HG03095 (cell line): Measurements from ENCODE around the gene ALDH2.
"Not testable (repeated sequence)": the region's sequence is repeated elsewhere in the genome, so short reads cannot be mapped to it uniquely, and the experiment has no call there.

ENCODE experiments used
- ATAC-seq: cut with Tn5 transposase; IDR thresholded peaks from one replicate; pipeline ENCODE4 v1.9.1; 2021; ENCODE audit warnings: moderate library complexity; ENCODE audit not compliant: unreplicated experiment

Gene ALDH2

GRCh38 chr12:111758120-111758561 lies 8.6 kb upstream of the ALDH2 start:
- ATAC-seq: no peak

GRCh38 chr12:111759271-111759670 lies 7.5 kb upstream of the ALDH2 start:
- no peak for ATAC-seq

GRCh38 chr12:111759991-111760390 lies 6.7 kb upstream of the ALDH2 start:
- no peak for ATAC-seq

GRCh38 chr12:111761099-111761498 lies 5.6 kb upstream of the ALDH2 start:
- ATAC-seq: no peak

GRCh38 chr12:111761706-111762105 lies 5.0 kb upstream of the ALDH2 start:
- ATAC-seq: no peak

- ATAC-seq: not testable (repeated sequence)
These were observed 3.2 kb upstream of the ALDH2 start for GRCh38 chr12:111763552-111763951.

- ATAC-seq: no peak
These were observed 2.5 kb upstream of the ALDH2 start for GRCh38 chr12:111764120-111764821.

GRCh38 chr12:111767362-111768158 lies 827 bp downstream of the ALDH2 start:
- ATAC-seq: no peak

GRCh38 chr12:111768159-111768895 lies 1.6 kb downstream of the ALDH2 start:
- ATAC-seq: no peak

- ATAC-seq: no peak
These were observed 2.9 kb downstream of the ALDH2 start for GRCh38 chr12:111769599-111769998.

GRCh38 chr12:111773801-111774551 lies 7.2 kb downstream of the ALDH2 start:
- peak; percentile 53 for ATAC-seq

GRCh38 chr12:111775205-111776193 lies 8.8 kb downstream of the ALDH2 start:
- ATAC-seq: peak; percentile 67

GRCh38 chr12:111776836-111777344 lies 10.2 kb downstream of the ALDH2 start:
- ATAC-seq: no peak

- no peak for ATAC-seq
These were observed 10.8 kb downstream of the ALDH2 start for GRCh38 chr12:111777345-111778045.

GRCh38 chr12:111780166-111780565 lies 13.4 kb downstream of the ALDH2 start:
- no peak for ATAC-seq

GRCh38 chr12:111780615-111781014 lies 13.9 kb downstream of the ALDH2 start:
- ATAC-seq: no peak

- no peak for ATAC-seq
These were observed 14.4 kb downstream of the ALDH2 start for GRCh38 chr12:111781085-111781658.

- ATAC-seq: no peak
These were observed 16.3 kb downstream of the ALDH2 start for GRCh38 chr12:111783046-111783445.
